Neuronal stem cell (in vitro differentiated cells): ENCODE data around the gene KRTCAP2.

Experiments
- DNase-seq: peaks from one replicate; pipeline ENCODE4 v3.0.0-alpha.2; 2013; ENCODE audit warnings: low spot score
- H2AFZ ChIP-seq: one replicate; pipeline ENCODE4 v1.6.1; 2013; ENCODE audit warnings: mild to moderate bottlenecking, low read length, inconsistent platforms
- H2AK5ac ChIP-seq: 2 replicates; pipeline ENCODE4 v1.6.1; 2013; ENCODE audit warnings: low read depth, mild to moderate bottlenecking, inconsistent platforms, low read length, moderate library complexity, mixed read lengths
- H2BK120ac ChIP-seq: 2 replicates; pipeline ENCODE4 v1.6.1; 2013; ENCODE audit warnings: low read depth, mild to moderate bottlenecking, inconsistent platforms, low read length, moderate library complexity, mixed read lengths
- H2BK12ac ChIP-seq: one replicate; pipeline ENCODE4 v1.6.1; 2013; ENCODE audit warnings: low read length, inconsistent platforms
- H2BK15ac ChIP-seq: 2 replicates; pipeline ENCODE4 v1.6.1; 2013; ENCODE audit warnings: mild to moderate bottlenecking, low read length, inconsistent platforms, mixed read lengths
- H2BK5ac ChIP-seq: one replicate; pipeline ENCODE4 v1.6.1; 2013; ENCODE audit warnings: inconsistent platforms, mild to moderate bottlenecking, low read length, moderate library complexity
- H3K14ac ChIP-seq: one replicate; pipeline ENCODE4 v1.6.1; 2013; ENCODE audit warnings: low read length, inconsistent platforms
- H3K18ac ChIP-seq: 2 replicates; pipeline ENCODE4 v1.6.1; 2013; ENCODE audit warnings: low read length, inconsistent platforms
- H3K23ac ChIP-seq: 2 replicates; pipeline ENCODE4 v1.6.1; 2013; ENCODE audit warnings: low read depth, mild to moderate bottlenecking, mixed read lengths, low read length, inconsistent platforms; ENCODE audit not compliant: poor library complexity
- H3K27ac ChIP-seq: replicated peaks from 3 replicates; pipeline ENCODE4 v1.5.1; 2013; ENCODE audit warnings: low read length, inconsistent platforms
- H3K27me3 ChIP-seq, 3 experiments: 2 replicates each; pipeline ENCODE4 v1.6.1; 2013; ENCODE audit warnings: low read length in 3 of 3, mild to moderate bottlenecking in 2 of 3, inconsistent platforms in 1 of 3, low read depth in 1 of 3, mixed read lengths in 1 of 3, moderate library complexity in 1 of 3; ENCODE audit not compliant: control insufficient read depth in 3 of 3, insufficient read depth in 3 of 3
- H3K36me3 ChIP-seq, 2 donors: replicated peaks in 1 of 2; 2 replicates each; pipeline ENCODE4 v1.6.1; 2013; ENCODE audit warnings: low read length in 2 of 2; ENCODE audit not compliant: control insufficient read depth in 2 of 2, insufficient read depth in 2 of 2
- H3K4ac ChIP-seq: 2 replicates; pipeline ENCODE4 v1.6.1; 2013; ENCODE audit warnings: inconsistent platforms, mild to moderate bottlenecking, low read length, moderate library complexity
- H3K4me1 ChIP-seq, 2 donors: 1 replicate in 1 of 2; 2 replicates in 1 of 2; pipeline ENCODE4 v1.6.1; 2013; ENCODE audit warnings: low read length in 2 of 2, low read depth in 1 of 2; ENCODE audit not compliant: control insufficient read depth in 2 of 2, insufficient read depth in 1 of 2
- H3K4me2 ChIP-seq: one replicate; pipeline ENCODE4 v1.6.1; 2013; ENCODE audit warnings: mild to moderate bottlenecking, low read length, inconsistent platforms; ENCODE audit not compliant: insufficient read depth, poor library complexity, severe bottlenecking
- H3K4me3 ChIP-seq, 2 donors: 2 replicates each; pipeline ENCODE4 v1.5.1; 2013; ENCODE audit warnings: low read length in 2 of 2, mild to moderate bottlenecking in 2 of 2, inconsistent platforms in 1 of 2, moderate library complexity in 1 of 2
- H3K79me1 ChIP-seq: one replicate; pipeline ENCODE4 v1.6.1; 2013; ENCODE audit warnings: low read depth, mild to moderate bottlenecking, inconsistent platforms, low read length, moderate library complexity
- H3K9ac ChIP-seq: one replicate; pipeline ENCODE4 v1.6.1; 2013; ENCODE audit warnings: mild to moderate bottlenecking, low read depth, low read length, inconsistent platforms; ENCODE audit not compliant: poor library complexity
- H3K9me3 ChIP-seq, 2 donors: replicated peaks in 1 of 2; 2 replicates each; pipeline versions ENCODE3 to v1.6.1; 2013; ENCODE audit warnings: low read length in 2 of 2, mild to moderate bottlenecking in 2 of 2, inconsistent platforms in 1 of 2, low read depth in 1 of 2, mixed read lengths in 1 of 2, moderate library complexity in 1 of 2; ENCODE audit not compliant: control insufficient read depth in 2 of 2, insufficient read depth in 1 of 2
- H4K8ac ChIP-seq: one replicate; pipeline ENCODE4 v1.6.1; 2013; ENCODE audit warnings: low read depth, mild to moderate bottlenecking, inconsistent platforms, low read length, moderate library complexity
- H4K91ac ChIP-seq: one replicate; pipeline ENCODE4 v1.6.1; 2013; ENCODE audit warnings: low read length, low read depth, mild to moderate bottlenecking, inconsistent platforms; ENCODE audit not compliant: poor library complexity
- WGBS, 2 donors: extraction: QIAGEN DNeasy Blood & Tissue Kit; methylation state at CpG; one replicate each; pipeline ENCODE4 v1.1.7; 2013; ENCODE audit warnings: missing lambda C conversion rate in 2 of 2, mixed read lengths in 1 of 2; ENCODE audit not compliant: insufficient read length in 2 of 2, insufficient replicate concordance in 1 of 2; ENCODE audit errors: extremely low coverage in 2 of 2; 5-methylcytosine and 5-hydroxymethylcytosine counted together

Gene KRTCAP2

GRCh38 chr1:155199792-155200191 is 26.7 kb upstream of the KRTCAP2 start:
- Histone ChIP-seq H3K4me1 (peaks cover 19 to 22% of the 10 kb centered on the region in 2 donors), H3K4me3 (no peak overlapping the region), H3K27me3 (no peaks in the 10 kb centered on the region), H2AFZ (no peak overlapping the region), H3K9me3 (peaks cover 0 to 2% of the 10 kb centered on the region in 2 donors), H3K18ac (no peak overlapping the region), H2BK5ac (no peak overlapping the region), H4K8ac (no peak overlapping the region), H3K4me2 (no peak overlapping the region), H3K9ac (no peak overlapping the region), H4K91ac (no peak overlapping the region), H3K79me1 (peaks cover 14% of the 10 kb centered on the region), H2AK5ac (no peak overlapping the region), H2BK15ac (no peak overlapping the region), H3K4ac (no peak overlapping the region), H3K14ac (no peak overlapping the region), H3K23ac (no peak overlapping the region), H3K27ac (peak overlapping the region; percentile 8), H2BK120ac (no peak overlapping the region), H3K36me3 (peaks cover 67 to 91% of the 10 kb centered on the region in 2 donors), H2BK12ac (no peak overlapping the region)
- DNase-seq: no peak
- no CpG with 5 or more reads among the region's 4 CpGs for WGBS, 2 donors

- Histone ChIP-seq H3K4me3 (peak overlapping the region in 1 of 2 donors; percentile 14), H3K9me3 (peaks cover 0 to 2% of the 10 kb centered on the region in 2 donors), H4K91ac (no peak overlapping the region), H3K18ac (no peak overlapping the region), H3K4me1 (peaks cover 25 to 26% of the 10 kb centered on the region in 2 donors), H3K36me3 (peaks cover 64 to 79% of the 10 kb centered on the region in 2 donors), H3K27ac (no peak overlapping the region), H2BK15ac (no peak overlapping the region), H2BK120ac (no peak overlapping the region), H3K79me1 (peaks cover 14% of the 10 kb centered on the region), H3K27me3 (no peaks in the 10 kb centered on the region), H3K14ac (no peak overlapping the region), H2BK5ac (no peak overlapping the region), H3K9ac (no peak overlapping the region), H2AFZ (no peak overlapping the region), H4K8ac (no peak overlapping the region), H3K4me2 (no peak overlapping the region), H2AK5ac (no peak overlapping the region), H3K4ac (no peak overlapping the region), H2BK12ac (no peak overlapping the region), H3K23ac (no peak overlapping the region)
- no CpG with 5 or more reads among the region's 3 CpGs for WGBS, 2 donors
- no peak for DNase-seq
Observed at GRCh38 chr1:155198547-155198906, 25.4 kb upstream of the KRTCAP2 start.

GRCh38 chr1:155197901-155198546 is 24.9 kb upstream of the KRTCAP2 start:
- H3K4me3 ChIP-seq: peak overlapping the region in 1 of 2 donors; percentile 14
- H3K18ac ChIP-seq: peak overlapping the region; percentile 23
- H2BK120ac ChIP-seq: no peak overlapping the region
- WGBS, 2 donors: no CpG with 5 or more reads among the region's 15 CpGs
- peaks cover 28 to 29% of the 10 kb centered on the region in 2 donors for H3K4me1 ChIP-seq
- H3K4ac ChIP-seq: no peak overlapping the region
- H3K9ac ChIP-seq: peak overlapping the region; percentile 79
- H2BK5ac ChIP-seq: peak overlapping the region; percentile 25
- peak overlapping the region; percentile 76 for H3K4me2 ChIP-seq
- H2BK15ac ChIP-seq: no peak overlapping the region
- peak overlapping the region; percentile 82 for H3K23ac ChIP-seq
- no peak for DNase-seq
- H4K91ac ChIP-seq: no peak overlapping the region
- no peaks in the 10 kb centered on the region for H3K27me3 ChIP-seq
- no peak overlapping the region for H4K8ac ChIP-seq
- no peak overlapping the region for H2AFZ ChIP-seq
- H3K79me1 ChIP-seq: peaks cover 14% of the 10 kb centered on the region
- peak overlapping the region; percentile 6 for H3K27ac ChIP-seq
- no peak overlapping the region for H3K14ac ChIP-seq
- peaks cover 60 to 74% of the 10 kb centered on the region in 2 donors for H3K36me3 ChIP-seq
- H2BK12ac ChIP-seq: no peak overlapping the region
- peaks cover 0 to 2% of the 10 kb centered on the region in 2 donors for H3K9me3 ChIP-seq
- H2AK5ac ChIP-seq: no peak overlapping the region

GRCh38 chr1:155196893-155197638 is 24.0 kb upstream of the KRTCAP2 start:
- no peak overlapping the region for H4K8ac ChIP-seq
- peak overlapping the region; percentile 94 for H3K9ac ChIP-seq
- peaks cover 50 to 64% of the 10 kb centered on the region in 2 donors for H3K36me3 ChIP-seq
- peaks cover 14% of the 10 kb centered on the region for H3K79me1 ChIP-seq
- H3K4ac ChIP-seq: peak overlapping the region; percentile 40
- H3K14ac ChIP-seq: peak overlapping the region; percentile 59
- no peak for DNase-seq
- H3K27ac ChIP-seq: peak overlapping the region; percentile 84
- H3K18ac ChIP-seq: peak overlapping the region; percentile 53
- H4K91ac ChIP-seq: no peak overlapping the region
- no peak overlapping the region for H2AFZ ChIP-seq
- H3K27me3 ChIP-seq: no peaks in the 10 kb centered on the region
- peak overlapping the region; percentile 66 to 79 for H3K4me3 ChIP-seq
- no peak overlapping the region for H2BK120ac ChIP-seq
- no CpG with 5 or more reads among the region's 20 CpGs for WGBS, 2 donors
- peaks cover 0 to 2% of the 10 kb centered on the region in 2 donors for H3K9me3 ChIP-seq
- peak overlapping the region; percentile 25 for H2BK5ac ChIP-seq
- peak overlapping the region; percentile 86 for H2BK12ac ChIP-seq
- H3K4me1 ChIP-seq: peaks cover 32 to 35% of the 10 kb centered on the region in 2 donors
- peak overlapping the region; percentile 45 for H3K23ac ChIP-seq
- H2BK15ac ChIP-seq: peak overlapping the region; percentile 61
- H3K4me2 ChIP-seq: peak overlapping the region; percentile 76
- H2AK5ac ChIP-seq: peak overlapping the region; percentile 96
